Uterus (tissue), 4 donors: Measurements from ENCODE around the gene PDE4D. TPM values are rescaled to one million over a fixed set of nuclear protein-coding genes. Genes with fewer than 3 reads are reported as not detected.

Source experiments
- DNase-seq, 2 donors: peaks; one replicate each; pipeline ENCODE4 v3.0.0-alpha.2; 2019 to 2020
- H3K27ac ChIP-seq, 2 donors: fragments of 200-600 bp; sonication (generic); 1 replicate in 1 of 2; 2 replicates in 1 of 2; pipeline ENCODE4 v1.5.1; 2016 to 2018
- H3K27me3 ChIP-seq, 2 donors: fragments of 200-600 bp; sonication (generic); one replicate each; pipeline ENCODE4 v1.5.1; 2018 to 2019; ENCODE audit warnings: control low read depth in 1 of 2
- H3K36me3 ChIP-seq, 2 donors: fragments of 200-600 bp; sonication (generic); one replicate each; pipeline ENCODE4 v1.5.1; 2019; ENCODE audit warnings: control low read depth in 1 of 2
- H3K4me1 ChIP-seq, 2 donors: fragments of 200-600 bp; sonication (generic); one replicate each; pipeline ENCODE4 v1.5.1; 2018 to 2019; ENCODE audit warnings: control low read depth in 1 of 2
- H3K4me3 ChIP-seq, 2 donors: fragments of 200-600 bp; sonication (generic); 1 replicate in 1 of 2; 2 replicates in 1 of 2; pipeline ENCODE4 v1.5.1; 2018 to 2019; ENCODE audit warnings: mild to moderate bottlenecking in 1 of 2
- H3K9me3 ChIP-seq, 2 donors: fragments of 200-600 bp; sonication (generic); one replicate each; pipeline ENCODE4 v1.5.1; 2019; ENCODE audit warnings: control low read depth in 1 of 2
- CTCF ChIP-seq, 4 experiments: fragments of 200-600 bp in 2 of 4; fragments of 450-650 bp in 2 of 4; sonication (generic) in 2 of 4; IDR thresholded peaks; one replicate each; pipeline ENCODE4 v1.5.1; 2016 to 2019; ENCODE audit warnings: antibody characterized with exemption in 4 of 4, mild to moderate bottlenecking in 2 of 4, moderate library complexity in 1 of 4
- POLR2A ChIP-seq, 2 donors: fragments of 450-650 bp; IDR thresholded peaks; one replicate each; pipeline ENCODE4 v1.6.1; 2016; ENCODE audit warnings: antibody characterized with exemption in 2 of 2, mild to moderate bottlenecking in 1 of 2, moderate library complexity in 1 of 2
- intact Hi-C: fragments of 100-400 bp; cut with DNase I; formaldehyde crosslinking; loops from one replicate; pipeline ENCODE4 v1.15.1; 2023; ENCODE audit warnings: low total_unique reads
- total RNA-seq, 4 donors: library from RNA; depleted of rRNA in 3 of 4; stranded (reverse); fragments of >200 nt in 3 of 4; gene quantifications; one replicate each; pipeline versions ENCODE4 v1.1.0 to v1.2.4, GENCODE V29; 2014 to 2023
- donor health status: DM: yes; HTN: yes; CAD: no.

The PDE4D gene
- total RNA-seq, 4 donors from 2014 or later = 27.1 to 77.0 (median 45.8) TPM

GRCh38 chr5:59716966-59717500 lies 176.5 kb downstream of the PDE4D start:
- no peak for DNase-seq
- Histone ChIP-seq H3K36me3 (no peaks in the 10 kb centered on the region), H3K27ac (no peak overlapping the region), H3K9me3 (no peaks in the 10 kb centered on the region), H3K4me3 (no peak overlapping the region), H3K27me3 (no peaks in the 10 kb centered on the region), H3K4me1 (no peaks in the 10 kb centered on the region)
- intact Hi-C loops = no loop called here
- TF ChIP-seq POLR2A (IDR thresholded peaks at IDR 0.05) (no peak), CTCF (IDR thresholded peaks at IDR 0.05) (no peak)

GRCh38 chr5:59716029-59716428 lies 177.5 kb downstream of the PDE4D start:
- intact Hi-C loops = no loop called here
- DNase-seq = no peak

GRCh38 chr5:59715228-59715627 lies 178.3 kb downstream of the PDE4D start:
- no peak for DNase-seq
- intact Hi-C loops = no loop called here

More at GRCh38 chr5:59716029-59716428, 177.5 kb downstream of the PDE4D start:
- H3K4me1 ChIP-seq = peaks cover 0 to 3% of the 10 kb centered on the region in 2 donors
- H3K27me3 ChIP-seq = no peaks in the 10 kb centered on the region
- H3K27ac ChIP-seq = no peak overlapping the region
- no peaks in the 10 kb centered on the region for H3K9me3 ChIP-seq
- TF ChIP-seq CTCF (IDR thresholded peaks at IDR 0.05) = no peak
- TF ChIP-seq POLR2A (IDR thresholded peaks at IDR 0.05) = no peak
- H3K36me3 ChIP-seq = no peaks in the 10 kb centered on the region
- H3K4me3 ChIP-seq = no peak overlapping the region

GRCh38 chr5:59713498-59713844 lies 180.1 kb downstream of the PDE4D start:
- H3K9me3 ChIP-seq = no peaks in the 10 kb centered on the region
- H3K36me3 ChIP-seq = no peaks in the 10 kb centered on the region
- peaks cover 0 to 6% of the 10 kb centered on the region in 2 donors for H3K4me1 ChIP-seq
- intact Hi-C loops = no loop called here
- TF ChIP-seq CTCF (IDR thresholded peaks at IDR 0.05) (no peak), POLR2A (IDR thresholded peaks at IDR 0.05) (no peak)
- no peaks in the 10 kb centered on the region for H3K27me3 ChIP-seq
- H3K27ac ChIP-seq = no peak overlapping the region
- no peak overlapping the region for H3K4me3 ChIP-seq
- no peak for DNase-seq

More at GRCh38 chr5:59715228-59715627, 178.3 kb downstream of the PDE4D start:
- no peak for TF ChIP-seq POLR2A (IDR thresholded peaks at IDR 0.05)
- TF ChIP-seq CTCF (IDR thresholded peaks at IDR 0.05) = no peak
- Histone ChIP-seq H3K27me3 (no peaks in the 10 kb centered on the region), H3K4me3 (no peak overlapping the region), H3K27ac (no peak overlapping the region), H3K4me1 (peaks cover 0 to 6% of the 10 kb centered on the region in 2 donors), H3K9me3 (no peaks in the 10 kb centered on the region), H3K36me3 (no peaks in the 10 kb centered on the region)

GRCh38 chr5:59712836-59713497 lies 180.6 kb downstream of the PDE4D start:
- intact Hi-C loops = no loop called here
- Histone ChIP-seq H3K27ac (no peak overlapping the region), H3K4me3 (no peak overlapping the region), H3K36me3 (no peaks in the 10 kb centered on the region), H3K9me3 (no peaks in the 10 kb centered on the region), H3K27me3 (no peaks in the 10 kb centered on the region), H3K4me1 (peaks cover 0 to 6% of the 10 kb centered on the region in 2 donors)
- DNase-seq = no peak
- TF ChIP-seq POLR2A (IDR thresholded peaks at IDR 0.05) (no peak), CTCF (IDR thresholded peaks at IDR 0.05) (no peak)
